Mammary epithelial cell (primary cell): ENCODE results near the gene ATP6V1C2.

Experiments used
- EZH2 ChIP-seq: IDR thresholded peaks from 2 replicates; pipeline ENCODE4 v1.6.1; 2012; ENCODE audit warnings: low read length, inconsistent platforms, borderline replicate concordance
- TF ChIP-seq, protein P1 (sequence below), 2 donors: IDR thresholded peaks in 1 of 2; conservative IDR thresholded peaks in 1 of 2; 2 replicates each; pipeline ENCODE4 v1.5.1; 2011 to 2012; ENCODE audit warnings: inconsistent platforms in 2 of 2, low read length in 2 of 2, mild to moderate bottlenecking in 2 of 2, control low read depth in 1 of 2, low read depth in 1 of 2; ENCODE audit not compliant: insufficient read depth in 1 of 2; ENCODE audit errors: extremely low read depth in 1 of 2

DNA sequence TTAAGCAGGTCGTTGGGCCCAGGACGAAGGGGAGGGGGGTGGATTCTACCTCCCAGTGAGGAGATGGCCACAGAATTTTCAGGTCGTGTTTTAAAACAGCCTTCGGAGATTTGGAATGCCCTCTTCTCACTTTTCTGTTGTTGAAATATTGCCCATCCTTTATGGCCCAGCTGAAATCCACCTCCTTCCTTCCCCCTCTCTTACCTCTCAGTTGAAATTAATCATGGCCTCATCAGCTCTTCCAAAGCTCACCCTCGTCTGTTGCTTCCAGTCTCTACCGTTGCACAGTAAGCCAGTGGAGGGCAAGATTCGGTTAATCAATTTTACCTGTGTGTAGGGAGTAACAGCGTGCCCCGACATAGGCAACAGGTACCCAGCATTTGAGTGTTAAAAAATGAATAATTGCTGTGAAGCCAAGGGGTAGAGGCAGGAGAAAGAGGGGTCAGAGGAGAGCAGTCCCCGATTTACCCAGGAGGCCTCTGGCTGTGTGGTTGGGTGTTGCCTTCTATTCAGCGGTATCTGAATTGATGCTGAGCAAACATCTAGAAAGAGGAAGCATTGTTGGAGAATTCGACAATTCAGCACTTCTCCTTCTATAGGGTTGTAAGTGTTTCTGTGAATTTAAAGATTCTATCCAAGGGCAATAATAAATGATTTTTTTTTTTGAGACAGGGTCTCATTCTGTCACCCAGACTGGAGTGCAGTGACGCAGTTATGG is 99.7 kb downstream of the ATP6V1C2 start:
- TF ChIP-seq, protein P1, sequence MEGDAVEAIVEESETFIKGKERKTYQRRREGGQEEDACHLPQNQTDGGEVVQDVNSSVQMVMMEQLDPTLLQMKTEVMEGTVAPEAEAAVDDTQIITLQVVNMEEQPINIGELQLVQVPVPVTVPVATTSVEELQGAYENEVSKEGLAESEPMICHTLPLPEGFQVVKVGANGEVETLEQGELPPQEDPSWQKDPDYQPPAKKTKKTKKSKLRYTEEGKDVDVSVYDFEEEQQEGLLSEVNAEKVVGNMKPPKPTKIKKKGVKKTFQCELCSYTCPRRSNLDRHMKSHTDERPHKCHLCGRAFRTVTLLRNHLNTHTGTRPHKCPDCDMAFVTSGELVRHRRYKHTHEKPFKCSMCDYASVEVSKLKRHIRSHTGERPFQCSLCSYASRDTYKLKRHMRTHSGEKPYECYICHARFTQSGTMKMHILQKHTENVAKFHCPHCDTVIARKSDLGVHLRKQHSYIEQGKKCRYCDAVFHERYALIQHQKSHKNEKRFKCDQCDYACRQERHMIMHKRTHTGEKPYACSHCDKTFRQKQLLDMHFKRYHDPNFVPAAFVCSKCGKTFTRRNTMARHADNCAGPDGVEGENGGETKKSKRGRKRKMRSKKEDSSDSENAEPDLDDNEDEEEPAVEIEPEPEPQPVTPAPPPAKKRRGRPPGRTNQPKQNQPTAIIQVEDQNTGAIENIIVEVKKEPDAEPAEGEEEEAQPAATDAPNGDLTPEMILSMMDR (conservative IDR thresholded peaks at IDR 0.05 in 1 of 2, IDR thresholded peaks at IDR 0.05 in 1 of 2; ENCODE audit: extremely low read depth in 1 of 2, insufficient read depth in 1 of 2, low read depth in 1 of 2, low read length in 2 of 2), result no peak
- no peak for TF ChIP-seq EZH2
